ENCODE measurements around the gene ABCA7. TPM values are rescaled to one million over a fixed set of nuclear protein-coding genes. Genes with fewer than 3 reads are reported as not detected.

ABCA7 gene
- total RNA-seq, 3 donors from 2014 or later: 23.5 to 25.6 (median 25.6) TPM

DNA sequence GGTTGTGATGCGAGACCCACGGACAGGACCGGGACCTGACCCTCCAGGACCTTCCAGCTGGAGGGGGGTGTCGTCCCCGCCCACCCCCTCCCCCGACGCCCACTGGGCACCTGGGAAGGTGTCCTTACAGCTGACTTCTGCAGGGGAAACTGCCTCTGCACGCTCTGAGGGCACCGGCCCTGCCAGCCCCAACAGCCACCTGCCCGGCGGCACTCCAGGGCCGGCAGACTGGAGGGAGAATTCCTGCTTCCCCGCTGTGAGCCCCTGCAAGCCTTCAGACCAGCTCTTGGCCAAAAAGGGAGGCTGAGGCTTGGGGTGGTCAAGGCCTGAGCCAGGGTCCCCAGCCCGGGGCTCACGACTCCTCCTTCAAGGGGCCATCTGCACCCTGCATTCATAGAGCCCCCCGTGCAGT, 12.3 kb upstream of the ABCA7 start:
- ATAC-seq (peak; percentile 38), DNase-seq (peak in 1 of 3 donors; percentile 64)
- H3K4me3 ChIP-seq: peak overlapping the region; percentile 81
- H3K9me3 ChIP-seq: no peaks in the 10 kb centered on the region
- H3K36me3 ChIP-seq (ENCODE audit: low read depth): no peaks in the 10 kb centered on the region
- intact Hi-C loops (cut with DNase I, micrococcal nuclease): no loop called here
- TF ChIP-seq CTCF (IDR thresholded peaks at IDR 0.05): no peak
- peaks cover 23% of the 10 kb centered on the region for H3K4me1 ChIP-seq (ENCODE audit: low read depth)

GRCh38 chr19:1028062-1028926, 11.6 kb upstream of the ABCA7 start:
- peaks cover 23% of the 10 kb centered on the region for H3K4me1 ChIP-seq (ENCODE audit: low read depth)
- ATAC-seq: peak; percentile 84

DNA sequence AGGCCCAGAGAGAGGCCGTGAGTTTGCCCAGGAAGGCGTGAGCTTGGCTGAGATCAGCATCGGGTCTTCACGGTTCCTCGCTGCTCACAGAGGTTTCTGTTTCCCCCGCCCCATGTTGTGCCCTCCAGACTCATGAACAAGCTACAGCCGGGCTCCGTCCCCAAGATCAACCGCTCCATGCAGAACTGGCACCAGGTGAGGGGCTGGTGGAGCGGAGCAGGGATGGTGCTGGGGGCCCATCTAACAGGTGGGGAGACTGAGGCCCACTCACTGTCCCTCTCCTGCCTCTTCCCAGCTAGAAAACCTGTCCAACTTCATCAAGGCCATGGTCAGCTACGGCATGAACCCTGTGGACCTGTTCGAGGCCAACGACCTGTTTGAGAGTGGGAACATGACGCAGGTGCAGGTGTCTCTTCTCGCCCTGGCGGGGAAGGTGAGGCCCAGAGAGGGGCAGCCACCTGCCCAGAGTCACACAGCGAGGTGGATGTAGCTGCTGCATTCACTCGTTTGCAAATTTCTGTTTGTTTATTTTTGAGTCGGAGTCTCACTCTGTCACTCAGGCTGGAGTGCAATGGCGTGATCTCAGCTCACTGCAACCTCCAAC, 7.5 kb upstream of the ABCA7 start:
- no peak for TF ChIP-seq CTCF (IDR thresholded peaks at IDR 0.05)
- ATAC-seq (no peak), DNase-seq (peak in 1 of 3 donors; percentile 53)
- intact Hi-C loops (cut with DNase I, micrococcal nuclease): no loop called here
- Histone ChIP-seq H3K4me1 (ENCODE audit: low read depth) (peaks cover 20% of the 10 kb centered on the region), H3K36me3 (ENCODE audit: low read depth) (no peaks in the 10 kb centered on the region), H3K4me3 (no peak overlapping the region), H3K9me3 (no peaks in the 10 kb centered on the region)

More at GRCh38 chr19:1028062-1028926, 11.6 kb upstream of the ABCA7 start:
- Histone ChIP-seq H3K36me3 (ENCODE audit: low read depth) (no peaks in the 10 kb centered on the region), H3K4me3 (peak overlapping the region; percentile 81), H3K9me3 (no peaks in the 10 kb centered on the region)
- TF ChIP-seq CTCF (IDR thresholded peaks at IDR 0.05): no peak
- intact Hi-C loops (cut with DNase I, micrococcal nuclease): no loop called here
- peak; percentile 79 to 92 (median 87) for DNase-seq

GRCh38 chr19:1035998-1036621, 3.8 kb upstream of the ABCA7 start:
- intact Hi-C loops (cut with DNase I, micrococcal nuclease): no loop called here
- DNase-seq (peak in 1 of 3 donors; percentile 53), ATAC-seq (no peak)
- peaks cover 21% of the 10 kb centered on the region for H3K4me1 ChIP-seq (ENCODE audit: low read depth)
- no peak overlapping the region for H3K4me3 ChIP-seq
- no peak for TF ChIP-seq CTCF (IDR thresholded peaks at IDR 0.05)
- no peaks in the 10 kb centered on the region for H3K9me3 ChIP-seq
- H3K36me3 ChIP-seq (ENCODE audit: low read depth): no peaks in the 10 kb centered on the region

DNA sequence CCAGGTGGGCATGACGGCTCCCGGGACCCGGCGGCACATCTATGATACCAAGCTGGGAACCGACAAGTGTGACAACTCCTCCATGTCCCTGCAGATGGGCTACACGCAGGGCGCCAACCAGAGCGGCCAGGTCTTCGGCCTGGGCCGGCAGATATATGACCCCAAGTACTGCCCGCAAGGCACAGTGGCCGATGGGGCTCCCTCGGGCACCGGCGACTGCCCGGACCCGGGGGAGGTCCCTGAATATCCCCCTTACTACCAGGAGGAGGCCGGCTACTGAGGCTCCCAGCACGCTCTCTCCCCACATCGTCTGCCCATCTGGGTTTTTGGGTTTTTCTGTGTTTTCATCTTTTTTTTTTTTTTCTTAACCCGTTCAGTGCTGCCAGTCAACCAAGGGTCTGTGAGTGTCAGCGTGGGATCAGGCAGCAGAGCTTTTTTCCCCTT, 2.3 kb upstream of the ABCA7 start:
- H3K9me3 ChIP-seq: no peaks in the 10 kb centered on the region
- ATAC-seq: no peak
- TF ChIP-seq CTCF (IDR thresholded peaks at IDR 0.05): no peak
- no peaks in the 10 kb centered on the region for H3K36me3 ChIP-seq (ENCODE audit: low read depth)
- intact Hi-C loops (cut with DNase I, micrococcal nuclease): no loop called here
- H3K4me3 ChIP-seq: no peak overlapping the region
- peaks cover 34% of the 10 kb centered on the region for H3K4me1 ChIP-seq (ENCODE audit: low read depth)
- peak in 2 of 3 donors; percentile 46 to 67 for DNase-seq

Data from mucosa of descending colon (tissue), 3 donors.